Fibroblast of the aortic adventitia (primary cell): Measurements from ENCODE around the gene KCNJ6. TPM values are rescaled to one million over a fixed set of nuclear protein-coding genes. Genes with fewer than 3 reads are reported as not detected.

Source experiments
- DNase-seq: peaks from one replicate; pipeline ENCODE4 v3.0.0-alpha.2; 2010; ENCODE audit warnings: low read depth
- H3K4me3 ChIP-seq: 2 replicates; pipeline ENCODE4 v1.5.1; 2011; ENCODE audit warnings: low read depth, mild to moderate bottlenecking, control low read depth, low read length, moderate library complexity
- CTCF ChIP-seq: IDR thresholded peaks from 2 replicates; pipeline ENCODE4 v1.5.1; 2011; ENCODE audit warnings: mild to moderate bottlenecking, low read length, control low read depth, inconsistent platforms; ENCODE audit not compliant: insufficient read depth
- total RNA-seq: library from RNA; depleted of rRNA; stranded (reverse); fragments of >200 nt; gene quantifications from 2 replicates; pipeline ENCODE4 v1.2.3, GENCODE V29; 2012; ENCODE audit warnings: low replicate concordance

Gene KCNJ6
- total RNA-seq, 1 donor = under 0.01 TPM

- DNase-seq = no peak
- no peak for TF ChIP-seq CTCF
- no peak overlapping the region for H3K4me3 ChIP-seq
Measured at GRCh38 chr21:37561941-37562919, 354.0 kb downstream of the KCNJ6 start.

- H3K4me3 ChIP-seq = no peak overlapping the region
- no peak for TF ChIP-seq CTCF
- no peak for DNase-seq
Measured at GRCh38 chr21:37561506-37561905, 354.8 kb downstream of the KCNJ6 start.

- H3K4me3 ChIP-seq = no peak overlapping the region
- no peak for TF ChIP-seq CTCF
- no peak for DNase-seq
Measured at GRCh38 chr21:37560385-37560784, 355.9 kb downstream of the KCNJ6 start.

DNA sequence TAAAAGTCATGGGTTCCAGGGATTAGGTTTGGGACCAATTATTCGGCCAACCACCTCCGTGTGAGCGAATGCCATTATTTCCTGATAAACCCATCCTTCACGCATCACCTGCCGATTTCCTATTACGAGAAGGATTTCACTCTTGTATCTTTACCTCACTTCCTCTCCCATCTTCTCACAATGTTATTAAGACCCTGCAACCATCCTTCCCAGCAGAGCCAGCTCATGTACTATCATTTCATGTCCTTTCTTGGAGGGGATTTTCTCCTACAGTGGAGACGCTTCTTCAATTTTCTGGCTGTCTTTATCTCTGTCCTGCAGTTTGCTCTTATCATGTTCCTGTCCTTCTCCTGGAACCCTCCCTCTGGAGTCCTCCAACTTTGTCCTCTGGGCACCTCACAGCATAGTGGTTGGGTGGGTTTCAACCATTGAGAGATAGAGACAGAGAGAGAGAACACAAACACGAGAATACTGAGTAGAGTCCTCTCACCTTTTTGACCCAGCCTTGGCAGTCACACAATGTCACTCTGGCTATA, 357.5 kb downstream of the KCNJ6 start:
- DNase-seq = no peak
- no peak for TF ChIP-seq CTCF
- H3K4me3 ChIP-seq = no peak overlapping the region
